NCI-H1694 treated with DMSO at 0.1 percent for 48 hours (cell line): ENCODE measurements around the gene ZSCAN12.

ENCODE experiments used
- DNase-seq: peaks from one replicate; lab custom pipeline; 2025; lab: John Stamatoyannopoulos, UW

ZSCAN12 gene

DNA sequence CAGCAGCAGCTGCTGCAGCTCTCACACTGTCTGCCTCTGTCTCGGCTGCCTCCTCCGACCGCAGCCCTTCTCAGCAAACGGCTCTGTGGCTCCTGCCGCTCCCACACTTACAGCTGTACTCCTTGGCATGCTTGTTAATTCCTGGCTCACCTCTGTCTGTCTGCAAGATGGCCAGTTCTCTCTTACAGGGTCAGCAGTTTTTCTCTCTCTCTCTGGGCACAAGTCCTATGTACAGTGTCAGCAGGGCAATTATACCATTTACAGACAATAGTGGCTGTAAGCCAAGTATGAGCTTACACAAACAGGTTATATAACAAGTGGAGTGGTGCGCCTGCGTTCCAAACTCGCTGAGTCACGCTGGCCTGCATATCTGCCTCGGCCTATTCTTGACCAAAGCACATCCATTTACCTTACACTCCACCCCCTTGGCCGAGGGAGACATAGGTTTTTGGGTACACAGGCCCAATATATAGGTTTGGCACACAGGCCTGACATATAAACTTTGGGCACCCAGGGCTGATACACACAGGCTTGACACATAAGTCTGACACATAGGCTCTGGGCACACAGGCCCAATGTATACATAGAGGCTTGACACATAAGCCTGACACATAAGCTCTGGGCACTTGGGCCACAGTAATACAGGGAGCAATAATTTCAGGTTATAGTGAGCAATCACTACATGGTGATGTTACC lies 45.4 kb downstream of the ZSCAN12 start:
- DNase-seq, result no peak

GRCh38 chr6:28353356-28353755 lies 46.2 kb downstream of the ZSCAN12 start:
- DNase-seq, result no peak

DNA sequence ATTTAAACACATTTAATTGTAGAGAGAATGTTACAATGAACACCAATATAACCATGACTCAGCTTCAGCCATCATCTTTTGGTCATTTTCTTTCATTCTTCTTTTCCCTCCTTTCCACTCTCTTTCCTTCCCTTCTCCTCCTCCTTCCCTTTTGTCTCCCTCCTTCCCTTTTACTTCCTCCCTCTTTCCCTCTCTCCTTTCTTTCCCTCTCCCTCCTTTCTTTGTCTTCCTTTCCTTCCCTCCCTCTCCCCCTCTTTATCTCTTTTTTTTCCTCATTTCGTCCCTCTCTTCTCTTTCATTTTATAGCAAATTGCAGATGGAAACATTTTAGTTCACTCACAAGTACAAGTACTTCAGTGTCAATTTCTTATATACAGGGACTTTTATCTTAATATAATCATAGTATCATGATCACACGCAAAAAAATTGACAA lies 48.0 kb downstream of the ZSCAN12 start:
- no peak for DNase-seq

GRCh38 chr6:28351087-28351486 lies 48.5 kb downstream of the ZSCAN12 start:
- DNase-seq, result no peak

- DNase-seq, result peak; percentile 71
Measured at GRCh38 chr6:28349892-28350737, 49.4 kb downstream of the ZSCAN12 start, which contains the start of gene ZKSCAN3. Gene ZKSCAN3, plus strand, starts transcription at chr6:28349947. Its CDS starts 9,640 bp downstream, at chr6:28359587.

GRCh38 chr6:28349344-28349891 lies 50.1 kb downstream of the ZSCAN12 start:
- DNase-seq, result no peak

DNA sequence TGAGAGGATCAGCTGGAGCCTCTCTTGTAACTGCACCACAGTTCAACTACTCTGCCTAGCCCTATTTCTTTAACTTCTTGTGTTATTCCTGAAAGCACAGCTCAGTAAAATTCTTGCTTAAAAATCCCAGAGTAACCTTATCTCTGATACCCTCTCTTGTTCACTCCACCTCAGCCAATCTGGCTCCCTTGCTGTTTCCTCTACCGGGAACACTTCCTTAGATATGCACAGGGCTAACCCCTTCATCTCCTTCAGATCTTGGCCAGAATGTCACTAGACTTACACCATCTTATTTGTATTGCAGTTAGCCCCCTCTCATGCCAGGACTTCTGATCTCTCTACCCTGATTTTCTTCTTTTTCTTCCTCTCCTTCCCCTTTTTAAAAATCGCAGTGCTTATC lies 52.4 kb downstream of the ZSCAN12 start:
- no peak for DNase-seq

GRCh38 chr6:28345201-28345600 lies 54.3 kb downstream of the ZSCAN12 start:
- DNase-seq, result no peak

DNA sequence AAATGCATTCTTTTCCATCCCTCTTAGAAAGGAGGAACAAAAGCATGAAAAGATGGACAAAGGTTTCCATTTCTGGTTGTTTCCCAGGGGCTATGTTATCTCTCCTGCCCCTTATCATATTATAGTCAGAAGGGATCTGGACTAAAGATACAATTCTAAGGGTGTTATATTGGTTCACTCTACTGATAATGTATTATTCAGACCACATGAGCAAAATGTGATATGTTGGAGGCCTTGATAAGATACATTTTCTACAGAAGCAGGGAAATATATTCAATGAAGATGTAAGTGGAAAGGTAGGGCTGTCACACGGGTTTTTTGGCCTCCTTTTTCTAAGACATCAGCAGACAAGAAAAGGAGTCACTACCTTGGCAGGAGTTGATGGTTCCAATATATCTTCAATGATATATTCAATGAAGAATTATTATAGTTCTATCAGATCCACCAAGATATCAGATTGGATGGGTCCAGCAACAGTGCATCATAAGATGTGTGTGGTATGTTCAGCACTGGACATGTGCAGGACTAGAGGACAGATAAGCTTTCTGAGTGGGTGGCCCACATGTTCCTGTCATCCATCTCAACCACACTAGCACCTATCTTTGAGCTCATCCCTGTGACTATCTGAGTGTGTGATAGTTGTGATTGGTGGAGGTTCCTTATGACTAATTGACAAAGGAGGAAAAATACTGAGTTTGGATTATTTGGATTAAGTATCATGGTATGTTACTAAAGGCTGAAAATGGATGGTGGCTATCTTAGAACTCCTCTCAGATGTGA lies 55.5 kb downstream of the ZSCAN12 start:
- no peak for DNase-seq

- no peak for DNase-seq
Measured at GRCh38 chr6:28340310-28341095, 59.0 kb downstream of the ZSCAN12 start.

GRCh38 chr6:28337121-28337520 lies 62.4 kb downstream of the ZSCAN12 start:
- no peak for DNase-seq

DNA sequence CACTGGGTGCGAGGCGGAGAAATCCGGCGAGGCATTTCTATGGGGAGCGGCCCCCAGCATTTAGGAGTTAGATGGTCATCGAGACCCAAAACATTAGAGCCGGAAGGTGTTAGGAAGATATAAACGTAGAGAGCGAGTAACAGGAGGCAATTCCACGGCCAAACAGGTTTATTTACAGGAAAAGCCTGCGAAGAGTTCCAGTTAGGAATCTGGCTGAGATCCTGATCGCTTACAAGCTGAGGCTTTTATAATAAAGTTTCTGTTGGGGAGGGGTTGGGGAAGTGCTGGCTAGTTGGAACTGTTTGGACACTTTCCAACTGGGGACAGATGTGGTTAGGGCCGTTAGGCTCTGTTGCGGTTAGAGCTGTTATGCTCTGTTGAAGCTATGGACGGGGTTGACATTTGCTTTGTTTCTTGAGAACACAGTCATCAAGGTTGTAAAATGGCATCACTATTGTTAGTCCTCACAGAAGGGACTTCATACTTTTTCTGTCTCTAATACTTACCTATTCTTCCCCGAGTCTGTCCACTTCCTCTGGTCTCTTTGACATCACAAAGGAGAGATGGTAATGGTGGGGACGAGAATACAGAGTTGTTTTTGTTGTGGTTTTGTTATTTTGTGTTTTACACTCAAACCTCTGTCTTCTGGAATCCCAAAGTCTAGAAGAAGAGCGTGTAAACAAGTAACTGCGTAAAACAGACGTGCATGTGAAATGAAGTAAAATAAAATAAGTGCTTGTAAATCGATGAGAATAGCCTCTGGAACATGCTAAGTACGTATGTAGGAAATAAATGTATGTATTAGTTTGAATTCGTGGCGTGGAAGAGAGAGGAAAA lies 63.0 kb downstream of the ZSCAN12 start:
- peak; percentile 18 for DNase-seq

DNA sequence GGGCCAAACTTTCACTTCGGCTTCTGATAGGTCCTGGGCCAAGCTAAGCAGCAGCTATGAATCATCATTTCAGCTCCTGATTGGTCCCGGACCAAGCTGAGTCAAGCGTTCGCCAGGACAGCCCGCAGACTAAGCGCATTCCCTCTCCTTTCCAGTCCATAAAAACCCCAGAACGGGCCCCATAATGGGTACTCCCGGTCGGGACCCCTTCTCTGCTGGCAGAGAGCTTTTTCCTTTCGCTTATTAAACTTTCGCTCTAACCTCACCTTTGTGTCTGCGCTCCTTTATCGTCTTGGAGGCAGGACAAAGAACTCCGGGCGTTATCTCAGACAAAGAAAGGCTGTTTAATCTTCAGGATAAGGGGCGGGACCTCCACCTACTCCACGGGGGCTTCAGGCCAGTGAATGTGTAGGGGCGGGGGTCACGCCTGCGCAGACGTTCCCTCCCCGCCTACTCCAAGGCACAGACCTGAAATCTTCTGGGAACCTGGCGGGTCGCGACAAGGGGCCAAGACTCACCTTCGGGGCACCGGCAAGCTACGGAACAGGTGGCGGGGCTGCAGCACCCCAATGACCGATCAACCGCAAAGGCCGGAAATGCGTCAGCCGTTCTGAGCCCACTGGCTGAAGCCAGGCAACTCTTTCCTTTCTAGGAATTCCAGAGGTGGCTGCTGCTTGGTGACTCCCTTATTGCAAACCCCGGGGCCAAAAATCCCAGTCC lies 63.8 kb downstream of the ZSCAN12 start, which contains the start of gene ZSCAN31:
ZSCAN31 (minus strand) TSS at position 585 of the 720 bp plus-strand sequence. CDS start 6,465 bp downstream, outside the sequence.
- DNase-seq, result peak; percentile 74

DNA sequence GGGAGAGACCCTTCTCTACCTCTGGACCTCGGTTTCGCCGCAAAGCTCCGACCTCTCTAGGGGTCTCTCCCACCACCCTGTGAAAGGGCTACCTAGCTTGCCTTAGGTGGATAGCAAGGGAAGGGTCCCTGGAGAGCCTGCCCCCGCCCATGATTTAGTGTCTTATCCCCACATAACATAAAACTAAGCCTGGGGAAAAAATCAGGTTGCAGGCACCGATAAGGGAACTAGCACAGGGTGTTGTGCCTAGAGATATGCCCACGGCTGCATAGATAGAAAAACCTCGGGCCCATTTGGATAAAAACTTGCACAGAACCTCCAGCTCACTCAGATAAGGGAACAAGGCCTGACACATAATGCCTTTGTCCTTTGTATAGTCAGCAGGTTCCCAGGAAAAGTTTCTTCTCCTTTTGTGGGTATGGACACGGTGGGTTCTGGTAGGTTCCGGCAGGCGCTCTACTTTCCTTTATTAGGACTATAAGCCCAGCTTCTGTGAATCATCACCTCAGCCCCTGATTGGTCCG lies 64.4 kb downstream of the ZSCAN12 start:
- no peak for DNase-seq

DNA sequence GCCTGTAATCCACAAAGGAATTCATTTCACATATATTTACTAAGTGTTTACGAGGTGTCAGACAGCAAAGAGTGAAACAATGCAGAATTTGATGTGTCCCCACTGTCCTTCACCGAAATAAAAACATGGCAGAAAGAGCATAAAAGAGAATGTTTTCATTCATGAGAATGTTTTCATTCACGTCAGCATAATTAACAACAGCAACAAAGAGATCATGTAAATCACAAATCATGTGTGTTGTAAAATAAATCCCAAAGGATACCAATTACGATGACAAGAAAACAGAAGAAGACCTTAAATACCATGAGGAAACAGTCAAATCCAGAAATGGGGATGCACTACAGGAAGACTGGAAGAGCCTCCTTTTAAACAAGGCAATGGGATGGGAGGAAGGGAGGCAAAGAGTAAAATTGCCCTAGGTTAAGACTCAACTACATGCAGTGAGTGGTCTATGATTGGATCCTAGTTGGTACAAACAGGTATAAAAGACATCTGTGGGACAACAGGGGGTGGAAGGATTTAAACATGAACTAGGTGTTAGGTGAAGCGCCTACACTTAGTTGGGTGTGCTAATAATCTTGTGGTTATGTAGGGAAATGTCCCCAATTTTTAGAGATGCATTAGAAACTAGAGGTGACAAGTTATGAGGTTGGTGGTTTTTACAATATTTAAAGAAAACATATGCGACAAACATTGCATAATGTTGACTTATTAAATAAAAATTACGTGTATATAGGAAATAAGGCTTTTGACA lies 65.1 kb downstream of the ZSCAN12 start:
- DNase-seq, result no peak

GRCh38 chr6:28333599-28334018 lies 65.9 kb downstream of the ZSCAN12 start:
- DNase-seq, result no peak

DNA sequence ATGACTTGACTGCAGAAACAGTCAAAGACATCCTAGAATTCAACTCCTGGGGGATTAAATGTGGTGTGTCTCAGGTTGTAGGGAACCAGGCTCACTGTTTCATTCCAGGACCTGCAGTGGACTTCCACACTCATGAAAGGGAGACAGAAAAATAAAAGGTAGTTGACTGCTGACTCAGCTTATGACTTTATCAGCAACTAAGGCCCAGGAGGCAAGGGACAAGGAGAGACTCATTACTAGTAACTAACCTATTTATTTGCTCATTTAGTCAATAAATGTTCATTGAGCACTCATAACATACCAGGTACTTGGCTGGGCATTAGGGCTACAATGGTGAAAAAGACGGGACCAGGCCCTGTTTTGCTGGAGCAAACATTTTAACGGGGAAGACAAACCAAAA lies 66.5 kb downstream of the ZSCAN12 start:
- no peak for DNase-seq

GRCh38 chr6:28330041-28330440 lies 69.5 kb downstream of the ZSCAN12 start:
- no peak for DNase-seq
